DOHH2 (cell line): ENCODE results near the gene WDR49.

ENCODE experiments used
- H3F3A ChIP-seq: fragments of 200-600 bp; sonication (generic), shearing (Covaris generic); 2 replicates; pipeline ENCODE4 v1.6.0; 2016; ENCODE audit warnings: antibody characterized with exemption, mild to moderate bottlenecking; ENCODE audit not compliant: control insufficient read depth, insufficient read depth
- H3K27ac ChIP-seq: fragments of 200-600 bp; sonication (generic); 2 replicates; pipeline ENCODE4 v1.5.1; 2014; ENCODE audit warnings: low read depth, mild to moderate bottlenecking, low read length, moderate library complexity
- H3K27me3 ChIP-seq: fragments of 200-600 bp; sonication (generic); 2 replicates; pipeline ENCODE4 v1.6.1; 2014; ENCODE audit warnings: mild to moderate bottlenecking, low read length, mixed read lengths; ENCODE audit not compliant: control insufficient read depth
- H3K36me3 ChIP-seq: fragments of 200-600 bp; sonication (generic); 2 replicates; pipeline ENCODE4 v1.6.1; 2014; ENCODE audit warnings: mild to moderate bottlenecking, low read length, moderate library complexity, mixed read lengths; ENCODE audit not compliant: control insufficient read depth
- H3K4me1 ChIP-seq: fragments of 200-600 bp; sonication (generic); 2 replicates; pipeline ENCODE4 v1.6.1; 2014; ENCODE audit warnings: mild to moderate bottlenecking, low read length, mixed read lengths; ENCODE audit not compliant: control insufficient read depth
- H3K4me2 ChIP-seq: fragments of 200-600 bp; sonication (generic); 2 replicates; pipeline ENCODE4 v1.6.0; 2014; ENCODE audit warnings: mild to moderate bottlenecking, low read length, moderate library complexity
- H3K4me3 ChIP-seq: fragments of 200-600 bp; sonication (generic); 2 replicates; pipeline ENCODE4 v1.5.1; 2014; ENCODE audit warnings: mild to moderate bottlenecking, low read length, mixed read lengths
- H3K79me2 ChIP-seq: fragments of 200-600 bp; sonication (generic); 2 replicates; pipeline ENCODE4 v1.6.1; 2014; ENCODE audit warnings: mild to moderate bottlenecking, low read length, mixed read lengths; ENCODE audit not compliant: control insufficient read depth
- H3K9me2 ChIP-seq: fragments of 200-600 bp; sonication (generic); replicated peaks from 2 replicates; pipeline ENCODE4 v1.6.1; 2014; ENCODE audit warnings: mild to moderate bottlenecking, low read length, mixed read lengths; ENCODE audit not compliant: control insufficient read depth
- H3K9me3 ChIP-seq: fragments of 200-600 bp; sonication (generic); 2 replicates; pipeline ENCODE4 v1.6.1; 2014; ENCODE audit warnings: antibody characterized with exemption, low read length, mixed read lengths; ENCODE audit not compliant: control insufficient read depth, insufficient read depth
- H4K20me1 ChIP-seq: fragments of 200-600 bp; sonication (generic); 2 replicates; pipeline ENCODE4 v1.6.0; 2014; ENCODE audit warnings: low read depth, mild to moderate bottlenecking, antibody characterized with exemption, low read length, moderate library complexity; ENCODE audit not compliant: control insufficient read depth, insufficient read depth
- EZH2phosphoT487 ChIP-seq: fragments of 200-600 bp; sonication (generic); IDR thresholded peaks from 2 replicates; pipeline ENCODE4 v1.6.1; 2017; ENCODE audit warnings: borderline replicate concordance, mild to moderate bottlenecking, antibody characterized with exemption, low read length, moderate library complexity, mixed read lengths
- TF ChIP-seq, protein P1 (sequence below): fragments of 200-600 bp; sonication (generic); IDR thresholded peaks from one replicate; pipeline ENCODE4 v1.5.1; 2014; ENCODE audit warnings: antibody characterized with exemption, mild to moderate bottlenecking, low read depth, low read length; ENCODE audit not compliant: poor library complexity, severe bottlenecking

Gene WDR49

GRCh38 chr3:167668651-167669050, 14.9 kb upstream of the WDR49 start:
- H3K27ac ChIP-seq = no peak overlapping the region
- no peaks in the 10 kb centered on the region for H3K9me2 ChIP-seq
- no peaks in the 10 kb centered on the region for H3K79me2 ChIP-seq
- H3K4me2 ChIP-seq = no peak overlapping the region
- no peaks in the 10 kb centered on the region; the same call in 1 of the 2 replicates for H3K27me3 ChIP-seq
- no peak for TF ChIP-seq EZH2phosphoT487
- TF ChIP-seq, protein P1, sequence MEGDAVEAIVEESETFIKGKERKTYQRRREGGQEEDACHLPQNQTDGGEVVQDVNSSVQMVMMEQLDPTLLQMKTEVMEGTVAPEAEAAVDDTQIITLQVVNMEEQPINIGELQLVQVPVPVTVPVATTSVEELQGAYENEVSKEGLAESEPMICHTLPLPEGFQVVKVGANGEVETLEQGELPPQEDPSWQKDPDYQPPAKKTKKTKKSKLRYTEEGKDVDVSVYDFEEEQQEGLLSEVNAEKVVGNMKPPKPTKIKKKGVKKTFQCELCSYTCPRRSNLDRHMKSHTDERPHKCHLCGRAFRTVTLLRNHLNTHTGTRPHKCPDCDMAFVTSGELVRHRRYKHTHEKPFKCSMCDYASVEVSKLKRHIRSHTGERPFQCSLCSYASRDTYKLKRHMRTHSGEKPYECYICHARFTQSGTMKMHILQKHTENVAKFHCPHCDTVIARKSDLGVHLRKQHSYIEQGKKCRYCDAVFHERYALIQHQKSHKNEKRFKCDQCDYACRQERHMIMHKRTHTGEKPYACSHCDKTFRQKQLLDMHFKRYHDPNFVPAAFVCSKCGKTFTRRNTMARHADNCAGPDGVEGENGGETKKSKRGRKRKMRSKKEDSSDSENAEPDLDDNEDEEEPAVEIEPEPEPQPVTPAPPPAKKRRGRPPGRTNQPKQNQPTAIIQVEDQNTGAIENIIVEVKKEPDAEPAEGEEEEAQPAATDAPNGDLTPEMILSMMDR = no peak
- H3K36me3 ChIP-seq = no peaks in the 10 kb centered on the region
- no peaks in the 10 kb centered on the region for H4K20me1 ChIP-seq
- no peaks in the 10 kb centered on the region for H3F3A ChIP-seq
- H3K9me3 ChIP-seq = no peaks in the 10 kb centered on the region
- 0 out of 2 replicates have a peak, but pooled peaks cover 4% of the 10 kb centered on the region for H3K4me1 ChIP-seq
- no peak overlapping the region for H3K4me3 ChIP-seq

DNA sequence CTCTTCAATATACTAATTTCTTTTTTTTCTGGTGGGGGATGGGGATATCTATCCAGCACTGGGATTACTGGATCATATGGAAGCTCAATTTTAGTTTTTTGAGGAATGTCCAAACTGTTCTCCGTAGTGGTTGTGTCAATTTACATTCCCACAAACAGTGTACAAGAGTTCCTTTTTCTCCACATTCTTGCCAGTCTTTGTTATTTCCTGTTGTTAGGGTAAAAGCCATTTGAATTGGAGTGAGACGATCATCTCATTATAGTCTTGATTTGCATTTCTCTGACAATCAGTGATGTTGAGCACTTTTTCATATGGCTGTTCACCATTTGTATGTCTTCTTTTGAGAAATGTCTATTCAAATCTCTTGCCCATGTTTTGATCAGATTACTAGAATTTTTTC, 12.8 kb upstream of the WDR49 start:
- no peak overlapping the region for H3K4me2 ChIP-seq
- H3K4me1 ChIP-seq = 0 out of 2 replicates have a peak, but pooled peaks cover 4% of the 10 kb centered on the region
- no peaks in the 10 kb centered on the region for H3K9me3 ChIP-seq
- H3K79me2 ChIP-seq = no peaks in the 10 kb centered on the region
- TF ChIP-seq EZH2phosphoT487 = no peak
- no peaks in the 10 kb centered on the region; the same call in 1 of the 2 replicates for H3K27me3 ChIP-seq
- H3K9me2 ChIP-seq = no peaks in the 10 kb centered on the region
- H3F3A ChIP-seq = no peaks in the 10 kb centered on the region
- H3K36me3 ChIP-seq = no peaks in the 10 kb centered on the region
- no peak overlapping the region for H3K4me3 ChIP-seq
- H4K20me1 ChIP-seq = no peaks in the 10 kb centered on the region
- H3K27ac ChIP-seq = no peak overlapping the region

DNA sequence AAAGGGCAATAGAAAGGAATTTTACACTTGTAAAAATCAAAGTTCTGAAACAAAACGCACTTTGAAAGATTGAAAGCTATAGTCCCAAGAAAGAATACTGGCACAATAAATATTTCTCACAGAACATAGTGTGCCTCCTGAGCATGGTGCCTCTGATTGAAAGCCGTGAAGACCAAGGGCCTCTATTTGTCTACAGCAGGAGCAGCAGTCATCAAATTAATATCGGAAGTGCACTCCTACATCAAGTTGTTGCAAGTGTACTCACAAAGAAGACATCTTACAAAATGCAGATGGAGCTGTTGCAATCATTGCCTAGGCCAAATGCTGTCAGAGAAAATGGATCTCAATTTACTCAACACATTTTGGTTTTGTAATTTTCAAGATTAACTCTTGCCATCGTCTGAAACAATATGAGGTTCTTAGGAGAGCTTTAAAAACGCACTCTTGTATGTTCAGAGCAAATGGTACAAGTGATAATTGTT, 9.2 kb upstream of the WDR49 start:
- Histone ChIP-seq H3K27me3 (no peaks in the 10 kb centered on the region; the same call in 1 of the 2 replicates), H3F3A (no peaks in the 10 kb centered on the region), H4K20me1 (no peaks in the 10 kb centered on the region), H3K4me3 (no peak overlapping the region), H3K4me1 (0 out of 2 replicates have a peak, but pooled peaks cover 4% of the 10 kb centered on the region), H3K4me2 (no peak overlapping the region), H3K9me3 (no peaks in the 10 kb centered on the region), H3K79me2 (no peaks in the 10 kb centered on the region), H3K9me2 (no peaks in the 10 kb centered on the region), H3K36me3 (no peaks in the 10 kb centered on the region), H3K27ac (no peak overlapping the region)
- TF ChIP-seq EZH2phosphoT487 = no peak
- TF ChIP-seq, protein P1 = no peak

- H3K27me3 ChIP-seq = no peaks in the 10 kb centered on the region
- H3K9me3 ChIP-seq = no peaks in the 10 kb centered on the region
- no peak overlapping the region for H3K4me3 ChIP-seq
- H3K9me2 ChIP-seq = no peaks in the 10 kb centered on the region
- no peaks in the 10 kb centered on the region for H3K36me3 ChIP-seq
- TF ChIP-seq EZH2phosphoT487 = no peak
- H4K20me1 ChIP-seq = no peaks in the 10 kb centered on the region
- H3K4me1 ChIP-seq = peaks cover 11% of the 10 kb centered on the region
- H3F3A ChIP-seq = no peaks in the 10 kb centered on the region
- H3K4me2 ChIP-seq = no peak overlapping the region
- no peak overlapping the region for H3K27ac ChIP-seq
- H3K79me2 ChIP-seq = no peaks in the 10 kb centered on the region
Measured at GRCh38 chr3:167657684-167658225, 4.0 kb upstream of the WDR49 start.
